Measurements from ENCODE around the gene HABP2.

Gene HABP2

DNA sequence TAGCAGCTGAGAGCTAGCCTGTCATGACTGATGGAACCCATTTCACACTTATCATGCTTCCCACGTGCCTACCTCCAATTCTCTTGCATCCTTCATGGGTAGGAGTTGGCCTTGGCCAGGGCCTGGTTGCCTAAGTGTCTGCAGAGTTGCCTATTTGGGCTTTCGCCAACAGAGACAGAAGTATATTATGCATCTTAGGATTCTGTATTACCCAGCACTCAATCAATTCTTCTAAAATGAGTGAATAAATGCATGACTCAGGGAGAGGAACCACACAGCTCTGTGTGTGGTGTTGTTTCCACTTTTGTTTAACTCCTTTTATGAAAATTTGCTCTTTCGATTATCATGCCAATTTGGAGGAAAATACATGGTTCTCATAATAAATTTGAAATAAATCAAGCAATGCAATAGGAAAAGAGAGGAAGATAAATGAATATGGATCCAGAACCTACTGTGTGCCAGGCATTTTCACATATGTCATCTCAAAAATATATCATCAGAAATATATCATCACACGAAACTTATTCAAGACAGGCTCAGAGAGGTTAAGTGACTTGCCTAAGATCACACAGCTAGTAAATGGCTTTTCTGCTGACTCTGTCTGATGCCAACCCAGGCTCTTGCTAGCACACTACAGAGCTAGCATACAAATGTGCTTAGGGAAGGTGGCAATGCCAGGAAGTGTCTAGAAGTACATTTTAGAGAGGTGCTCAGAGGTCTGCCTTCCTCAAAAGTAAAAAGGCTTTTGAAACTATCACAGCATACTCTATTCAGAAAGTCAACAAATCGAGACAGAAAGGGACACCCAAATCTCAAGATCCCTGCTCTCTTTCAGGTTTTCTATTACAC is 9.5 kb upstream of the HABP2 start:
- Histone ChIP-seq H3K9me3 (ENCODE audit: control insufficient read depth in 1 of 2, low read length in 2 of 2) (no peaks in the 10 kb centered on the region), H3K27ac (ENCODE audit: low read length) (no peak overlapping the region), H3K4me3 (ENCODE audit: low read depth in 1 of 2, low read length in 2 of 2) (no peak overlapping the region), H3K4me1 (ENCODE audit: control insufficient read depth in 1 of 2, insufficient read depth in 2 of 2, low read length in 2 of 2) (no peaks in the 10 kb centered on the region), H3K27me3 (ENCODE audit: low read depth, low read length) (no peaks in the 10 kb centered on the region), H3K36me3 (ENCODE audit: control insufficient read depth in 1 of 2, insufficient read depth in 2 of 2, low read length in 2 of 2) (no peaks in the 10 kb centered on the region)

DNA sequence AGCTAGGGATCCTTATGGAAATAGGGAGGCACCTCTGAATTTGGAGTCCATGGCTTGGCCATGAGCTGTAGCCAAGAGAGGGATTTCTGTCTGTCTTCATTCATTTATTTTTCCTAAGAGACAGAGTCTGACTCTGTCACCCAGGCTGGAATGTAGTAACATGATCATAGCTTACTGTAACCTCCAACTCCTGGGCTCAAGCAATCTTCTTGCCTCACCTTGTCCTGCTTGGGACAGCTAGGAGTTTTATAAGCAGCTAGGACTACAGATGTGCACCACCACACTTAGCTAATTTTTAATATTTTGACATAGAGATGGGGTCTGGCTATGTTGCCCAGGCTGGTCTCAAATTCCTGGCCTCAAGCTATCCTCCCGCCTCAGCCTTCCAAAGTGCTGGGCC is 8.5 kb upstream of the HABP2 start:
- H3K36me3 ChIP-seq (ENCODE audit: control insufficient read depth in 1 of 2, insufficient read depth in 2 of 2, low read length in 2 of 2), result no peaks in the 10 kb centered on the region
- H3K9me3 ChIP-seq (ENCODE audit: control insufficient read depth in 1 of 2, low read length in 2 of 2), result no peaks in the 10 kb centered on the region
- H3K4me1 ChIP-seq (ENCODE audit: control insufficient read depth in 1 of 2, insufficient read depth in 2 of 2, low read length in 2 of 2), result no peaks in the 10 kb centered on the region

DNA sequence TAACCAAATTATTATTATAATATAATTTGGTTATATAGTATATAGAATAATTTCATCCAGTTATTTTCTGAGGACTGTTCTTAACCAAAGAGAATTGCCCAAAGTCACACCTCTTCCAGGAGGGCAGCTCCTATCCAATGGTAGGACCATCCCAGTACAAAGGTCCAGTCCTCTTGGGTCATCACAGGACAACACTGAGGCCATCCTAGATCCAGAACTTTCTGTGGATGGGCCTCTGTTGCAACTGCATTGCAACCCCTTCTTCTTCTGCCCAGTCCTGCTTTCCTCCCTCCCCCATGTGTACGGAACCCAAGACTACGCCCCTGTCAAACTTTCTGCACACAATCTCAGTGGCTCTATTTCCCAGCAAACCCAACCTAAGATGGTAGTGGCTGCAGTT is 5.4 kb upstream of the HABP2 start:
- Histone ChIP-seq H3K9me3 (ENCODE audit: control insufficient read depth in 1 of 2, low read length in 2 of 2) (no peaks in the 10 kb centered on the region), H3K27me3 (ENCODE audit: low read depth, low read length) (no peaks in the 10 kb centered on the region), H3K36me3 (ENCODE audit: control insufficient read depth in 1 of 2, insufficient read depth in 2 of 2, low read length in 2 of 2) (no peaks in the 10 kb centered on the region), H3K4me1 (ENCODE audit: control insufficient read depth in 1 of 2, insufficient read depth in 2 of 2, low read length in 2 of 2) (no peaks in the 10 kb centered on the region), H3K4me3 (ENCODE audit: low read depth in 1 of 2, low read length in 2 of 2) (no peak overlapping the region), H3K27ac (ENCODE audit: low read length) (no peak overlapping the region)

More for the DNA sequence above, 8.5 kb upstream of the HABP2 start:
- Histone ChIP-seq H3K4me3 (ENCODE audit: low read depth in 1 of 2, low read length in 2 of 2) (no peak overlapping the region), H3K27me3 (ENCODE audit: low read depth, low read length) (no peaks in the 10 kb centered on the region), H3K27ac (ENCODE audit: low read length) (no peak overlapping the region)

DNA sequence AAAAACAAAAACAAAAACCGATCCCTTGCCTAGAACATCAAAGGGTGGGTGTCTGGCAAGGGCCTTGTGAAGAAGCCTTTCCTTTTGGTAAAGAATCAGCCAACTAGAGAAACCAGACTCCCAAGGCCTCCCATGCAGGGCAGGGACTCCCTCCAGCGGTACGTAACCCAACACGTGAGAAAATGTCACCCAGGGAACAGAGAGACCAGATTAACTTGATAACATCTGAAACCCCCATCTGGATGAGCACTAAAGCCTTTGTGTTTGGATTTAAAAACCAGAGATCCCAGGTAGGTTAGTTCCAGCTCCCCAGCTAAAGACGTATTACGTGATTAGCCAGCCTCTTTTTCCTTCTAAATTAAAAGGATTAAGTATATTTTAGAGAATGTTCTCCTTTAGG is 3.0 kb upstream of the HABP2 start:
- Histone ChIP-seq H3K4me1 (ENCODE audit: control insufficient read depth in 1 of 2, insufficient read depth in 2 of 2, low read length in 2 of 2) (no peaks in the 10 kb centered on the region), H3K36me3 (ENCODE audit: control insufficient read depth in 1 of 2, insufficient read depth in 2 of 2, low read length in 2 of 2) (no peaks in the 10 kb centered on the region), H3K27ac (ENCODE audit: low read length) (no peak overlapping the region)

DNA sequence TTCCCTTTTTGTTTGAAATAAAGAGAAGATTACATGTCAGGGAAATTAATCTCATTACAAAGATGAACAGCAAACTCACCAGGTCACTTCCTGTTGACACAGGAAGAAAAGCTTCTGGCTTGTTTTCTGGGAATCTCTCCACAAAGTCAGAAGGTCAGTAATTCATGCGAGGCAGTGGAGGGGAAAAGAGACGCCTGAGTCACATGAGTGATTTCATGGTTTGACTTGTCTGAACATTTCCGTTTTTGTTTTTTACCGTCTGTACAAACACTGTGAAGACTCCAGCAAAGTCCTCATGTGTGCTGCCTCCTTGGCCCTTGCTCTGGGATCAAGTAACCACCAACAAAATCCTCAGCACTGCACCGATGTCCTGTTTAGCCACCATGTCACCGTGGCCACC is 2.5 kb upstream of the HABP2 start:
- Histone ChIP-seq H3K27ac (ENCODE audit: low read length) (no peak overlapping the region), H3K9me3 (ENCODE audit: control insufficient read depth in 1 of 2, low read length in 2 of 2) (no peaks in the 10 kb centered on the region), H3K4me3 (ENCODE audit: low read depth in 1 of 2, low read length in 2 of 2) (no peak overlapping the region), H3K36me3 (ENCODE audit: control insufficient read depth in 1 of 2, insufficient read depth in 2 of 2, low read length in 2 of 2) (no peaks in the 10 kb centered on the region), H3K27me3 (ENCODE audit: low read depth, low read length) (no peaks in the 10 kb centered on the region), H3K4me1 (ENCODE audit: control insufficient read depth in 1 of 2, insufficient read depth in 2 of 2, low read length in 2 of 2) (no peaks in the 10 kb centered on the region)

More for the DNA sequence above, 3.0 kb upstream of the HABP2 start:
- no peaks in the 10 kb centered on the region for H3K9me3 ChIP-seq (ENCODE audit: control insufficient read depth in 1 of 2, low read length in 2 of 2)
- no peak overlapping the region for H3K4me3 ChIP-seq (ENCODE audit: low read depth in 1 of 2, low read length in 2 of 2)
- H3K27me3 ChIP-seq (ENCODE audit: low read depth, low read length), result no peaks in the 10 kb centered on the region

DNA sequence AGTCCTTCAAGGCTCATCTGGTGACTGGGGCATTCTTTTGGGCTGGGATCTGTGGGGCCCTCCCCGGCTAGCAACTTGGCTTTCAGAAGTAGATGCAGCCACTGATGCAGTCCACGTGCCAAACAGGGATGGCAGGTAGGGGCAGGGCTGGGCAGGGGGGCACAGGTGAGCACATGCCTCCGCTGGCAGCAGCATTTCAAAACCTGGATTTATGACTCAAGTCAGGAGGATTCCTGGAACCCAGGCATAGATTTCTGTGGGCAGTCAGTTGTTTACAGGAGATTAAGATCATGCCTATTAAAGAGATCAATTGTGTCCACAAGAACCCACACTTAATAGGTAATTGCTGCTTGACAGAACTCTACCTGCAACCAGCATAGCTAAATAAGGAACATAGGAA is 839 bp upstream of the HABP2 start:
- no peaks in the 10 kb centered on the region for H3K27me3 ChIP-seq (ENCODE audit: low read depth, low read length)
- H3K4me1 ChIP-seq (ENCODE audit: control insufficient read depth in 1 of 2, insufficient read depth in 2 of 2, low read length in 2 of 2), result peaks cover 0 to 2% of the 10 kb centered on the region in 2 donors
- H3K27ac ChIP-seq (ENCODE audit: low read length), result no peak overlapping the region
- H3K4me3 ChIP-seq (ENCODE audit: low read depth in 1 of 2, low read length in 2 of 2), result no peak overlapping the region
- H3K9me3 ChIP-seq (ENCODE audit: control insufficient read depth in 1 of 2, low read length in 2 of 2), result no peaks in the 10 kb centered on the region
- no peaks in the 10 kb centered on the region for H3K36me3 ChIP-seq (ENCODE audit: control insufficient read depth in 1 of 2, insufficient read depth in 2 of 2, low read length in 2 of 2)

DNA sequence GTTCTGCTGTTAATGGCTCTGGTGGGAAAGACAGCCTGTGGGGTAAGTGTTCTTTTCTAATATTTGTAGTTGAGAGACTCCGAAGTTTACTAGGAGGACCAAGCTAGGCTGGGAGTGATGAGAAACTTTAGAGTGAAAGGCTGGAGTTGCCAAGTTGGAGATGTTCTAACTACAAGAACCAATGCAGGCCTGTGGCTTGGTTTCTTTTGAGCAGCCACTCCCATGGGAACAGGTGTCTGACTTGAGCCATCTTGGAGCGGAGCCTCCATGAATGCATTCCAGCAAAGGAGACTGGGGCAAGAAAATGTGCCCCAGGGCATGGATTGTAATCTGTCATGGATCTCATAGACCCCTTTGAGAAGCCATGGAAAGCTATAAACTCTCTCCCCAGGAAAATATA is 296 bp downstream of the HABP2 start:
- H3K27ac ChIP-seq (ENCODE audit: low read length), result no peak overlapping the region
- no peaks in the 10 kb centered on the region for H3K9me3 ChIP-seq (ENCODE audit: control insufficient read depth in 1 of 2, low read length in 2 of 2)
- H3K4me1 ChIP-seq (ENCODE audit: control insufficient read depth in 1 of 2, insufficient read depth in 2 of 2, low read length in 2 of 2), result peaks cover 0 to 3% of the 10 kb centered on the region in 2 donors
- H3K4me3 ChIP-seq (ENCODE audit: low read depth in 1 of 2, low read length in 2 of 2), result no peak overlapping the region
- H3K36me3 ChIP-seq (ENCODE audit: control insufficient read depth in 1 of 2, insufficient read depth in 2 of 2, low read length in 2 of 2), result no peaks in the 10 kb centered on the region
- no peaks in the 10 kb centered on the region for H3K27me3 ChIP-seq (ENCODE audit: low read depth, low read length)

DNA sequence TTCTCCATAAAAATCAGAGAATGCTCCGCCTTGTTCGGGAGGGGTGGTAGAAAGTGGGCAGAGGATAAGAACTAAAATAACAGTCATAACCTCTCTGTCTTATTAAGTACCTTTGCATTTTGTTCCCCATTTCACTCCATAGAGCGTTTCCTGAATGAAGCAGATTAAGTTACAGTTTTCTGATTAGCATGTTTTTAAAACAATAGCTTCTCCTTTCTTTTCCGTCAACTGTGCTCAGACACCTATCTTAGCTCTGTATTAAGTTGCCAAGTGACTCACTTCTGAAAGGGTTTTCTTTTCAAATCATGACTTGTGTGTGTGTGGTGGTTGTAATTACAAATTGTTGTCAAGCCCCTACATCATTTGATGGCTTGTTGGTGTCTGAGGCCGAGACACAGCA is 1.4 kb downstream of the HABP2 start:
- H3K27me3 ChIP-seq (ENCODE audit: low read depth, low read length), result no peaks in the 10 kb centered on the region
- H3K4me1 ChIP-seq (ENCODE audit: control insufficient read depth in 1 of 2, insufficient read depth in 2 of 2, low read length in 2 of 2), result peaks cover 0 to 3% of the 10 kb centered on the region in 2 donors
- no peak overlapping the region for H3K27ac ChIP-seq (ENCODE audit: low read length)
- H3K36me3 ChIP-seq (ENCODE audit: control insufficient read depth in 1 of 2, insufficient read depth in 2 of 2, low read length in 2 of 2), result no peaks in the 10 kb centered on the region
- no peak overlapping the region for H3K4me3 ChIP-seq (ENCODE audit: low read depth in 1 of 2, low read length in 2 of 2)
- H3K9me3 ChIP-seq (ENCODE audit: control insufficient read depth in 1 of 2, low read length in 2 of 2), result no peaks in the 10 kb centered on the region

DNA sequence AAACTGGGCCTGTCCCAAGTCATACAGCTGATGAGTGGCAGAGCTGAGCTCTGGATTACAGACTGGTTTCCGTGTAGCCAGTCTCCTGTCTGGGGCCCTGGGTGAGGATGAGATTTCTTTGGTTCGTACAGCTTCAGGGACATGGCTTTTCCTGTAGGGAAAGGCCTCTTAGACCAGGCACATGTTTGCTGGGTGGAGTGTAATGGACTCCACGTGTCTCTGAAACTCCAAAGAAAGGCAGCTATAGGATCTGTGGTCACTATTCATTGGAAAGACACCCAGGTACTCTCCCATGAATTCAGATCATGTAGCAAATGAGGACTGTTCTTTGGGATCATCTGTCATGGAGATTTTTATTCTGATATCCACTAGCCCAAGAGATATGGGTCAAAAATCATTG is 2.4 kb downstream of the HABP2 start:
- H3K4me1 ChIP-seq (ENCODE audit: control insufficient read depth in 1 of 2, insufficient read depth in 2 of 2, low read length in 2 of 2), result peaks cover 0 to 3% of the 10 kb centered on the region in 2 donors
- H3K36me3 ChIP-seq (ENCODE audit: control insufficient read depth in 1 of 2, insufficient read depth in 2 of 2, low read length in 2 of 2), result no peaks in the 10 kb centered on the region
- no peaks in the 10 kb centered on the region for H3K27me3 ChIP-seq (ENCODE audit: low read depth, low read length)
- H3K9me3 ChIP-seq (ENCODE audit: control insufficient read depth in 1 of 2, low read length in 2 of 2), result no peaks in the 10 kb centered on the region
- no peak overlapping the region for H3K4me3 ChIP-seq (ENCODE audit: low read depth in 1 of 2, low read length in 2 of 2)
- H3K27ac ChIP-seq (ENCODE audit: low read length), result no peak overlapping the region

DNA sequence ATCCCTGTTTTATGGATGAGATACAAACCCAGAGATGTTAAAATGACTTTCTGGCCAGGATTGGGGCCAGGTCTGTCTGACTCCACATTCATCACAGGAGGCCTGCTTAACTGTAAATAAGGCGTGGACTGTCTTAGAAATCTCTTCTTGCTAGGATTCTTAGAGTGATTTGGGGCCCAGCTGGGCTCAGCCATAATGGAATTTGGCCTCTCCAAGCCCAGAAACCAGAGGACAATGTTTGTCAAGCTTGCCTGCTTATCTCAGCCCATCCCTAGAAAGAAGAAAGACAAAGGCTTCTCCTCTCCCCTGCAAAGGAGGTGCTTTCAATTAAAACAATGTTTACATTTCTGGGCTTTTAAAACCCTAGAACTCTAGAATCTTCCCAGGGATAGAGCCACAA is 2.9 kb downstream of the HABP2 start:
- no peaks in the 10 kb centered on the region for H3K9me3 ChIP-seq (ENCODE audit: control insufficient read depth in 1 of 2, low read length in 2 of 2)
- H3K27me3 ChIP-seq (ENCODE audit: low read depth, low read length), result no peaks in the 10 kb centered on the region
- H3K27ac ChIP-seq (ENCODE audit: low read length), result no peak overlapping the region
- H3K4me1 ChIP-seq (ENCODE audit: control insufficient read depth in 1 of 2, insufficient read depth in 2 of 2, low read length in 2 of 2), result peaks cover 0 to 3% of the 10 kb centered on the region in 2 donors
- no peaks in the 10 kb centered on the region for H3K36me3 ChIP-seq (ENCODE audit: control insufficient read depth in 1 of 2, insufficient read depth in 2 of 2, low read length in 2 of 2)
- H3K4me3 ChIP-seq (ENCODE audit: low read depth in 1 of 2, low read length in 2 of 2), result no peak overlapping the region

DNA sequence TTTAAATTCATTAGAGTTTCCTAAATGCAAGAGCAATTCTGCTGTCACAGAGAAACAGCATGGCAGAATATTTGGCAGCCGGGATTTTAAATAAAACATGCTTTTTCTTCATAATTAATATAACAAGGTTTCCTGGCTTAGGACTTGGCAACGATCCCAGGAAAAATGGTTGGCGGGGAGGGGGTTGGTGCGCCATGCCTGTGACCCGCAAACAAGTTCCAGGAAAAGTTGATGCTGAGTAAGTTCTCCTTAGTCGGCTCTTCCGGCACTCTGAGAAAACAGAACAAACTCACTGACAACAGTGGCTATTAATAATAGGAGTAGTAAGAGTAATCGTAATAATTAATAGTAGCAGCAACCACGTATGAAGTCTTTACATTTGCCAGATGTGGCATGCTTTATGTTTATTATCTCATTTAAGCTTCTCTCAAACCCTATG is 4.6 kb downstream of the HABP2 start:
- Histone ChIP-seq H3K4me3 (ENCODE audit: low read depth in 1 of 2, low read length in 2 of 2) (no peak overlapping the region), H3K9me3 (ENCODE audit: control insufficient read depth in 1 of 2, low read length in 2 of 2) (no peaks in the 10 kb centered on the region), H3K27ac (ENCODE audit: low read length) (no peak overlapping the region), H3K27me3 (ENCODE audit: low read depth, low read length) (no peaks in the 10 kb centered on the region), H3K4me1 (ENCODE audit: control insufficient read depth in 1 of 2, insufficient read depth in 2 of 2, low read length in 2 of 2) (peaks cover 0 to 3% of the 10 kb centered on the region in 2 donors), H3K36me3 (ENCODE audit: control insufficient read depth in 1 of 2, insufficient read depth in 2 of 2, low read length in 2 of 2) (no peaks in the 10 kb centered on the region)

DNA sequence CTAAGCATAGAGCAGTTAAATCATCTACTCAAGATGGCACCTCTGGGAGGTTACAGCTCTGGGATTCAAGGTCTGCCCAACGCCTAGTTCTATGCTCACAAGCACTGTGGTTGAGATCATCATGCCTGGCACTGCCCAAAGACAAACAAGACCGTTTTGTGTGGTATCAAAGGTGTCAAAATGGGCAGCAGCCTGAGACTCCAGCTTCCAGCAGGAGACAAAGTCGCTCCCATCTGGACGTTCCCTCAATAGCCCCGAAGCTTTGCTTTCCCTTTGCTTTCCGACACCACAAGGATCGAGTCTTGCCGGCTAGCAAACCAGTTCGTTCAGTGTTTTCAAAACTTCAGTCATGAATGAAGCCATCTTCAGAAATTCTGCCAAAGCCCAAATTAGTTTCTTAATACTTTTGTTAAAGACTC is 5.1 kb downstream of the HABP2 start:
- H3K27me3 ChIP-seq (ENCODE audit: low read depth, low read length), result no peaks in the 10 kb centered on the region
- no peak overlapping the region for H3K27ac ChIP-seq (ENCODE audit: low read length)
- no peaks in the 10 kb centered on the region for H3K36me3 ChIP-seq (ENCODE audit: control insufficient read depth in 1 of 2, insufficient read depth in 2 of 2, low read length in 2 of 2)
- no peaks in the 10 kb centered on the region for H3K9me3 ChIP-seq (ENCODE audit: control insufficient read depth in 1 of 2, low read length in 2 of 2)
- no peak overlapping the region for H3K4me3 ChIP-seq (ENCODE audit: low read depth in 1 of 2, low read length in 2 of 2)
- peaks cover 0 to 3% of the 10 kb centered on the region in 2 donors for H3K4me1 ChIP-seq (ENCODE audit: control insufficient read depth in 1 of 2, insufficient read depth in 2 of 2, low read length in 2 of 2)

Data from muscle layer of duodenum (tissue), 2 donors.